Mucosa of descending colon (tissue), 3 donors: ENCODE results near the gene PALMD. TPM values are rescaled to one million over a fixed set of nuclear protein-coding genes. Genes with fewer than 3 reads are reported as not detected.

ENCODE experiments used
- ATAC-seq: fragments of 200-7000 bp; cut with Tn5 transposase; one replicate; pipeline ENCODE4 v1.9.1; 2020; ENCODE audit warnings: mild to moderate bottlenecking, moderate library complexity
- DNase-seq, 3 donors: peaks; one replicate each; pipeline ENCODE4 v3.0.0-alpha.2; 2020
- H3K36me3 ChIP-seq: fragments of 200-600 bp; one replicate; pipeline ENCODE4 v1.8.0; 2021; ENCODE audit warnings: low read depth, mild to moderate bottlenecking
- H3K4me1 ChIP-seq: fragments of 200-600 bp; one replicate; pipeline ENCODE4 v1.8.0; 2021; ENCODE audit warnings: low read depth, mild to moderate bottlenecking
- H3K4me3 ChIP-seq: fragments of 200-600 bp; one replicate; pipeline ENCODE4 v1.8.0; 2021; ENCODE audit warnings: mild to moderate bottlenecking
- H3K9me3 ChIP-seq: fragments of 200-600 bp; one replicate; pipeline ENCODE4 v1.8.0; 2021; ENCODE audit warnings: mild to moderate bottlenecking
- CTCF ChIP-seq: fragments of 200-600 bp; IDR thresholded peaks from one replicate; pipeline ENCODE4 v1.8.0; 2022; ENCODE audit warnings: antibody characterized with exemption, mild to moderate bottlenecking
- intact Hi-C, 2 donors: fragments of 100-400 bp; cut with DNase I in 1 of 2; cut with micrococcal nuclease in 1 of 2; formaldehyde crosslinking; loops; one replicate each; pipeline versions ENCODE4 v1.11.0 to v1.11.1; 2022; cut with DNase I, micrococcal nuclease
- total RNA-seq, 3 donors: library from RNA; stranded (reverse); fragmentation: NEBNext Ultra II Directional in 2 of 3; extraction: Animal tissue kit (Norgen Biotek cat#: 25700) in 2 of 3; gene quantifications; one replicate each; pipeline versions ENCODE4 v1.2.1 to v1.2.4, GENCODE V29; 2021 to 2023
- donor health status: DM: no; HTN: no; CAD: no; lungs with moderate emphysema.
- donor health status: DM: no; HTN: no; CAD: no.
- donor health status: DM: no; HTN: yes; CAD: no.

Gene PALMD
- total RNA-seq, 3 donors from 2014 or later, result 1.6 to 4.4 (median 4.3) TPM

GRCh38 chr1:99622702-99623347 is 23.1 kb upstream of the PALMD start:
- TF ChIP-seq CTCF, result no peak
- no peak for ATAC-seq
- intact Hi-C loops, result no loop called here

GRCh38 chr1:99623554-99623953 is 22.4 kb upstream of the PALMD start:
- Histone ChIP-seq H3K9me3 (no peaks in the 10 kb centered on the region), H3K4me1 (no peaks in the 10 kb centered on the region), H3K4me3 (no peak overlapping the region), H3K36me3 (no peaks in the 10 kb centered on the region)
- intact Hi-C loops, result no loop called here
- no peak for ATAC-seq
- no peak for TF ChIP-seq CTCF
- no peak for DNase-seq

More at GRCh38 chr1:99622702-99623347, 23.1 kb upstream of the PALMD start:
- no peak for DNase-seq
- H3K4me3 ChIP-seq, result no peak overlapping the region
- no peaks in the 10 kb centered on the region for H3K9me3 ChIP-seq
- no peaks in the 10 kb centered on the region for H3K4me1 ChIP-seq
- H3K36me3 ChIP-seq, result no peaks in the 10 kb centered on the region

GRCh38 chr1:99627615-99628014 is 18.3 kb upstream of the PALMD start:
- Histone ChIP-seq H3K4me1 (no peaks in the 10 kb centered on the region), H3K4me3 (no peak overlapping the region), H3K36me3 (no peaks in the 10 kb centered on the region), H3K9me3 (no peaks in the 10 kb centered on the region)
- DNase-seq (no peak), ATAC-seq (no peak)
- no peak for TF ChIP-seq CTCF
- intact Hi-C loops, result no loop called here

- no peak for ATAC-seq
- TF ChIP-seq CTCF, result no peak
These were observed 16.7 kb upstream of the PALMD start for GRCh38 chr1:99629164-99629563.

GRCh38 chr1:99634971-99635624 is 10.8 kb upstream of the PALMD start:
- intact Hi-C loops, result no loop called here
- H3K36me3 ChIP-seq, result no peaks in the 10 kb centered on the region
- no peak overlapping the region for H3K4me3 ChIP-seq
- H3K4me1 ChIP-seq, result no peaks in the 10 kb centered on the region
- no peak for ATAC-seq
- DNase-seq, result no peak
- no peaks in the 10 kb centered on the region for H3K9me3 ChIP-seq
- no peak for TF ChIP-seq CTCF

More at GRCh38 chr1:99629164-99629563, 16.7 kb upstream of the PALMD start:
- Histone ChIP-seq H3K4me1 (no peaks in the 10 kb centered on the region), H3K9me3 (no peaks in the 10 kb centered on the region), H3K36me3 (no peaks in the 10 kb centered on the region), H3K4me3 (no peak overlapping the region)
- DNase-seq, result no peak
- intact Hi-C loops, result no loop called here
